Astrocyte (in vitro differentiated cells and primary cell): ENCODE data around the gene CD55.

Source experiments
- CTCF ChIP-seq: IDR thresholded peaks from 2 replicates; pipeline ENCODE4 v1.5.1; 2011; ENCODE audit warnings: low read depth, mild to moderate bottlenecking, inconsistent platforms, low read length, moderate library complexity; ENCODE audit not compliant: insufficient read depth
- EZH2 ChIP-seq: IDR thresholded peaks from 2 replicates; pipeline ENCODE4 v1.6.1; 2012; ENCODE audit warnings: mild to moderate bottlenecking, low read length, inconsistent platforms; ENCODE audit not compliant: insufficient read depth

- TF ChIP-seq CTCF, result no peak
- no peak for TF ChIP-seq EZH2
These were observed 31.7 kb upstream of the CD55 start for GRCh38 chr1:207289756-207290155.
